ENCODE data around the gene ERBB4.

DNA sequence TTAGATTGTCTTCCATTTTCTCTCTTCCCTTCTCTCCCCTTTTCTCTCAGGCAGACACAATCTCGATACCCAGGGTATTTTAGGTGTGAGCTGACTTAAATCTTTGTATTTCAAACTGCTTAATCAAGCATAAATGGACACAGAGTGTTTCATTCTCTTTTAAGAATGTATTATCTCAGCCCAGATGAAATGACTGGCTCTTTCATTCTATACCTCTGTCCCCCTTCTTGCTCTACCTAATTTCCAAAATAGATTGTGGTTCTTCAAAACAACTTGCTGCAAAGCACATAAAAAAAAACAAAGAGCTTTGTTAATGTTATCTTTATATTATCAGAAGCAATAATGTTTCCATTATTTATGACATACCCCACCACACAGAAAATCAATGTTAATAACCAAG, 514.6 kb downstream of the ERBB4 start:
- TF ChIP-seq, protein P1, sequence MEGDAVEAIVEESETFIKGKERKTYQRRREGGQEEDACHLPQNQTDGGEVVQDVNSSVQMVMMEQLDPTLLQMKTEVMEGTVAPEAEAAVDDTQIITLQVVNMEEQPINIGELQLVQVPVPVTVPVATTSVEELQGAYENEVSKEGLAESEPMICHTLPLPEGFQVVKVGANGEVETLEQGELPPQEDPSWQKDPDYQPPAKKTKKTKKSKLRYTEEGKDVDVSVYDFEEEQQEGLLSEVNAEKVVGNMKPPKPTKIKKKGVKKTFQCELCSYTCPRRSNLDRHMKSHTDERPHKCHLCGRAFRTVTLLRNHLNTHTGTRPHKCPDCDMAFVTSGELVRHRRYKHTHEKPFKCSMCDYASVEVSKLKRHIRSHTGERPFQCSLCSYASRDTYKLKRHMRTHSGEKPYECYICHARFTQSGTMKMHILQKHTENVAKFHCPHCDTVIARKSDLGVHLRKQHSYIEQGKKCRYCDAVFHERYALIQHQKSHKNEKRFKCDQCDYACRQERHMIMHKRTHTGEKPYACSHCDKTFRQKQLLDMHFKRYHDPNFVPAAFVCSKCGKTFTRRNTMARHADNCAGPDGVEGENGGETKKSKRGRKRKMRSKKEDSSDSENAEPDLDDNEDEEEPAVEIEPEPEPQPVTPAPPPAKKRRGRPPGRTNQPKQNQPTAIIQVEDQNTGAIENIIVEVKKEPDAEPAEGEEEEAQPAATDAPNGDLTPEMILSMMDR (IDR thresholded peaks at IDR 0.05), result no peak
- no peak for TF ChIP-seq ZFX (IDR thresholded peaks at IDR 0.05; ENCODE audit: borderline replicate concordance)

Data from 22Rv1 (cell line).